Measurements from ENCODE around the gene RHOT2.

Gene RHOT2

GRCh38 chr16:632486-633335 lies 35.2 kb upstream of the RHOT2 start:
- no peak for DNase-seq (ENCODE audit: low read depth)

- no peak for DNase-seq (ENCODE audit: low read depth)
Observed at GRCh38 chr16:633336-634050, 34.4 kb upstream of the RHOT2 start.

- no peak for DNase-seq (ENCODE audit: low read depth)
Observed at GRCh38 chr16:634051-634670, 33.8 kb upstream of the RHOT2 start.

GRCh38 chr16:634996-635395 lies 32.9 kb upstream of the RHOT2 start:
- no peak for DNase-seq (ENCODE audit: low read depth)

- no peak for DNase-seq (ENCODE audit: low read depth)
Observed at GRCh38 chr16:635573-636205, 32.2 kb upstream of the RHOT2 start.

GRCh38 chr16:636206-637080 lies 31.5 kb upstream of the RHOT2 start, which contains the start of gene METTL26:
Gene METTL26 (minus strand): TSS chr16:636305. CDS start chr16:636290, 15 bp downstream.
- DNase-seq (ENCODE audit: low read depth) = peak; percentile 90

GRCh38 chr16:637081-638018 lies 30.6 kb upstream of the RHOT2 start:
- DNase-seq (ENCODE audit: low read depth) = peak; percentile 85

GRCh38 chr16:638034-638543 lies 29.8 kb upstream of the RHOT2 start:
- DNase-seq (ENCODE audit: low read depth) = no peak

GRCh38 chr16:638836-639235 lies 29.1 kb upstream of the RHOT2 start:
- DNase-seq (ENCODE audit: low read depth) = no peak

GRCh38 chr16:640614-641013 lies 27.3 kb upstream of the RHOT2 start:
- DNase-seq (ENCODE audit: low read depth) = no peak

GRCh38 chr16:641326-642188 lies 26.4 kb upstream of the RHOT2 start, which contains the start of gene MCRIP2:
Gene MCRIP2 (plus strand): TSS chr16:641828. CDS start chr16:641992, 164 bp downstream.
- peak; percentile 20 for DNase-seq (ENCODE audit: low read depth)

GRCh38 chr16:642189-643049 lies 25.5 kb upstream of the RHOT2 start:
- DNase-seq (ENCODE audit: low read depth) = no peak

- no peak for DNase-seq (ENCODE audit: low read depth)
Observed at GRCh38 chr16:643050-643368, 24.9 kb upstream of the RHOT2 start.

GRCh38 chr16:644556-644955 lies 23.4 kb upstream of the RHOT2 start:
- DNase-seq (ENCODE audit: low read depth) = no peak

- no peak for DNase-seq (ENCODE audit: low read depth)
Observed at GRCh38 chr16:645852-646678, 21.9 kb upstream of the RHOT2 start.

- DNase-seq (ENCODE audit: low read depth) = no peak
Observed at GRCh38 chr16:646679-647172, 21.2 kb upstream of the RHOT2 start.
